ENCODE measurements around the gene SLC15A5.

Gene SLC15A5

DNA sequence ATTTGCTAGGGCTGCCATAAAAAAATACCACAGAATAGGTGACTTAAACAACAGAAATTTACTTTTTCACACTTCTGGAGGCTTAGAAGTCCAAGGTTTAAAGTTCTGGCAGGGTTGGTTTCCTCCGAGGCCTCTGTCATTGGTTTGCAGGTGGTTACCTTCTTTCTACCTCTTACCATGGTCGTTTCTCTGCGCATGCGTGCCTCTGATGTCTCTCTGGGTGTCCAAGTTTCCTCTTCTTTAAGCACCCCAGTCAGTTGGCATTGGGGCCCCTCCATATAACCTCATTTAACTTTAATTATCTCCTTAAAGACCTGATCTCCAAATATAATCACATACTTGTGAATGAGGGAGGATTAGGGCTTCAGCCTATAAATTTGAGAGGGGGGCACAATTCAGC lies 103.2 kb downstream of the SLC15A5 start:
- H3K9ac ChIP-seq (ENCODE audit: low read length) = no peak overlapping the region
- no peaks in the 10 kb centered on the region for H3K36me3 ChIP-seq (ENCODE audit: control insufficient read depth, low read depth, low read length)
- no peaks in the 10 kb centered on the region for H3K9me3 ChIP-seq (ENCODE audit: control insufficient read depth, low read depth, low read length)
- no peak overlapping the region for H3K4me3 ChIP-seq (ENCODE audit: low read length)
- no peaks in the 10 kb centered on the region for H3K27me3 ChIP-seq (ENCODE audit: control insufficient read depth, insufficient read depth, low read length)
- no peak overlapping the region for H3K27ac ChIP-seq (ENCODE audit: low read length)
- H3K4me1 ChIP-seq (ENCODE audit: control insufficient read depth, low read depth, low read length) = no peaks in the 10 kb centered on the region

DNA sequence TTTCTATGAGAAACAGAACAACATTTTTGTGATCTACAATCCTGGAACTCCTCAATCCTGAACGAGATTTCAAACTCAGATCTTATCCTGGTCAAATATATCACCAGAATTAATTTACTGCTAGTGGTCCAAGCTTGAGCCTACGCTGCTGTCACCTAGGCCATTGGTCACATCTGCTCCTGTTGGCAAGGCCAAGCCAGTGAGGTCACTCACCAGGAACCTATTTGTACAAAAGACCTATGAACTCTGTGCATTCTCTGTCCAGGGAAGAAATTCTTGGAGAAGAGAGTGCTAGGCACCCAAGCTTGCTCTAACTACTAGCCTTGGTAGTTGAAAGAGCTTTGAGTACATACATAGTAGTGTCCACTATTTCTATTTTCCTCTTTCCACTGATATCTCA lies 106.1 kb downstream of the SLC15A5 start:
- H3K4me3 ChIP-seq (ENCODE audit: low read length) = no peak overlapping the region
- H3K27me3 ChIP-seq (ENCODE audit: control insufficient read depth, insufficient read depth, low read length) = no peaks in the 10 kb centered on the region
- no peaks in the 10 kb centered on the region for H3K4me1 ChIP-seq (ENCODE audit: control insufficient read depth, low read depth, low read length)
- no peak overlapping the region for H3K9ac ChIP-seq (ENCODE audit: low read length)
- H3K9me3 ChIP-seq (ENCODE audit: control insufficient read depth, low read depth, low read length) = no peaks in the 10 kb centered on the region
- H3K27ac ChIP-seq (ENCODE audit: low read length) = no peak overlapping the region
- H3K36me3 ChIP-seq (ENCODE audit: control insufficient read depth, low read depth, low read length) = no peaks in the 10 kb centered on the region

DNA sequence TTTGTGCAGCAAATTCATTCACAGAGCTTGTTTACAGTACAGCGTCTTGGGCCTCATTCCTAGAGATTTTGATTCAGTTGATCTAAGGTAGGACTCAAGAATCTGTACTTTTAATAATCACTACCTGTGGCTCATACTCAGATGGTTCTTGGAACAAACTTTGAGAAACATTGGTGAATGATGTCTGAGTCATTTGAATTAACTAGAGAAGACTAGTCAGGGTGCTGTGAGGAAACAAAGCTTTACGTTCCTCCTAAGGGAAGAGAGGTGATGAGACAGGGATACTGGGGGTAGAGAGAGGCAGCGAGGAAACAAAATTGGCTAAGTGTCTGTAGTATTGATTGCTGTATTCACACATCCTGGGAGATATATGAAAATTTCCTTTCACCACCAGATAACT lies 109.4 kb downstream of the SLC15A5 start:
- Histone ChIP-seq H3K27ac (ENCODE audit: low read length) (no peak overlapping the region), H3K9me3 (ENCODE audit: control insufficient read depth, low read depth, low read length) (no peaks in the 10 kb centered on the region), H3K9ac (ENCODE audit: low read length) (no peak overlapping the region), H3K36me3 (ENCODE audit: control insufficient read depth, low read depth, low read length) (no peaks in the 10 kb centered on the region), H3K4me3 (ENCODE audit: low read length) (no peak overlapping the region), H3K27me3 (ENCODE audit: control insufficient read depth, insufficient read depth, low read length) (no peaks in the 10 kb centered on the region), H3K4me1 (ENCODE audit: control insufficient read depth, low read depth, low read length) (peaks cover 2% of the 10 kb centered on the region)

DNA sequence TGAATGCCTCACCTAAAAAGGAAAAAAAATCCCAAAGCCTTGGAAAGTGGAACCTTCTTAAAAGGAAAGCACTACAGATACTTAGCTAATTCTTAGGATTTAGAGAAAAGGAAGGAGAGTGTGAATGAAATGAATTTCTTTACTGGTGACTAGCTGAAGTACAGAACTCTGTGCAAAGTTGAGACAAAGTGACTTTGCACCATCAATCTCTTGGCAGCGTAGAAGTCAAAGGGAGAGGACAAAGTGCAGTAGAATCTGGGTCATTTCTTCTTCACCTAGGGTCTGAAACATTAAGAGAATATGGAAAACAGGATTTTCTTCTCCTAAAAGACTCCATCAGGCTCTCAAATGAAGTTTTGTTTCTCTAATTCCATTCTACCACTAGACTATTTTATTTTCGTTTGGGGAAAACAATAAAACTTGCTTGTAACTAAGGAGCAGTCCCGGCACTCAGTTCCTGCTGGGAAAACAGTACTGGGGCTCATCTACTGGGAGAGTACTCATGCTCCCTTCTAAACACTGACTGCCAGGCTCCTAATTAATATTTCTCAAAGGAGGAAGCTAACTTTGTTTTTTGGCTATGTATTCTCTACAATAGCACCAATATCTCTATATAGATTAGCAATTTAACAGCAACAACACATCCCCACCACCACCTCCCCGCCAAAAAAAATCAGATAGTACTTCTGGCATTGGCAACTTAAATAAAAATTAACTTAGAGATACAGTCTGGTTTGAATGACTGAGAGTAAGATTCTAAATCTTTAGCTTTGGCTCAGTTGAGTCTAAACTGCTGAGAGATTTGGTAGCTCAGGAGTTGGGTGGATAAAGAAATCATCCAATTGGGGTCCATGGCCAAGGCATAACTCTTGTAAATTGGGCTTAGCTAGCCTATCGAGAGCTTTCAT lies 110.7 kb downstream of the SLC15A5 start:
- Histone ChIP-seq H3K36me3 (ENCODE audit: control insufficient read depth, low read depth, low read length) (no peaks in the 10 kb centered on the region), H3K4me1 (ENCODE audit: control insufficient read depth, low read depth, low read length) (peaks cover 5% of the 10 kb centered on the region), H3K27ac (ENCODE audit: low read length) (no peak overlapping the region), H3K4me3 (ENCODE audit: low read length) (no peak overlapping the region), H3K9me3 (ENCODE audit: control insufficient read depth, low read depth, low read length) (no peaks in the 10 kb centered on the region), H3K9ac (ENCODE audit: low read length) (no peak overlapping the region), H3K27me3 (ENCODE audit: control insufficient read depth, insufficient read depth, low read length) (no peaks in the 10 kb centered on the region)

DNA sequence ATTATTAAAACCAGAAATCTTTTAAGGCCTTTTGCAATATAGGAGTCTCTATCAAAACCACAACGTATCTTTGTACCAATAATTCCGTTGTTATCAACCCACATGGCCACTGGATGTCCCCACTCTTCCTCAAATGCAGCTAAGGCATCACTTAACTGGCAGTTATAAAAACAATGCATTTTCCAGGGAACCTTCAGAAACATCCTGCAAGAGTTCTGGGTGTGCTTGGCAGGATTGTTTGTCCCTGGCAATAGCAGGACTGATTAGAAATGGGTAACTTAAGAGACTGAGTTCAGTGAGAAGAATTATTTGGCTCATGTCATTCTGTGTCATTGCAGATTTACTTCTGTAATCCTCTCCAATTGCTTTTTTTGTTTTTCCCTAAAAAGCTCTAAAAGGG lies 112.0 kb downstream of the SLC15A5 start:
- Histone ChIP-seq H3K4me3 (ENCODE audit: low read length) (no peak overlapping the region), H3K27me3 (ENCODE audit: control insufficient read depth, insufficient read depth, low read length) (no peaks in the 10 kb centered on the region), H3K36me3 (ENCODE audit: control insufficient read depth, low read depth, low read length) (no peaks in the 10 kb centered on the region), H3K9ac (ENCODE audit: low read length) (no peak overlapping the region), H3K9me3 (ENCODE audit: control insufficient read depth, low read depth, low read length) (no peaks in the 10 kb centered on the region), H3K4me1 (ENCODE audit: control insufficient read depth, low read depth, low read length) (peaks cover 5% of the 10 kb centered on the region), H3K27ac (ENCODE audit: low read length) (no peak overlapping the region)

DNA sequence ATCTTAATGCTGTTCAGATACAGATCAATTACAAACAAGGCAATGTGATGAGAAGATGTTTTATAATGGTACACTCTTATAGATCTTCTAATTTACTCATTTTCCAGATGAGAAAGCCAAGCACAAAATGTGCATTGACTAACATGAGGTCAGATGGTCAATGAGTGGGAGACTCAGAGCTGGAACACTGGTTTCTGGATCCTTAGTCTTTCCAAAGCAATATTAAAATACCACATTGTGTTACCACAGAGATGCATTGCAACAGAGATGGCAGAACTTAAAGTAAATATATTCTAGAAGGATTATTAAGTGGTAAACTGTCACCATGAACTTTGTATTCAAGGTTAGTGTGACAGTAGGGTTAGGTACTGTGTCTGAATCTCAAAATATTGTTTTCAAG lies 113.6 kb downstream of the SLC15A5 start:
- Histone ChIP-seq H3K4me1 (ENCODE audit: control insufficient read depth, low read depth, low read length) (peaks cover 5% of the 10 kb centered on the region), H3K9ac (ENCODE audit: low read length) (no peak overlapping the region), H3K36me3 (ENCODE audit: control insufficient read depth, low read depth, low read length) (no peaks in the 10 kb centered on the region), H3K9me3 (ENCODE audit: control insufficient read depth, low read depth, low read length) (no peaks in the 10 kb centered on the region), H3K4me3 (ENCODE audit: low read length) (no peak overlapping the region), H3K27ac (ENCODE audit: low read length) (no peak overlapping the region), H3K27me3 (ENCODE audit: control insufficient read depth, insufficient read depth, low read length) (no peaks in the 10 kb centered on the region)

DNA sequence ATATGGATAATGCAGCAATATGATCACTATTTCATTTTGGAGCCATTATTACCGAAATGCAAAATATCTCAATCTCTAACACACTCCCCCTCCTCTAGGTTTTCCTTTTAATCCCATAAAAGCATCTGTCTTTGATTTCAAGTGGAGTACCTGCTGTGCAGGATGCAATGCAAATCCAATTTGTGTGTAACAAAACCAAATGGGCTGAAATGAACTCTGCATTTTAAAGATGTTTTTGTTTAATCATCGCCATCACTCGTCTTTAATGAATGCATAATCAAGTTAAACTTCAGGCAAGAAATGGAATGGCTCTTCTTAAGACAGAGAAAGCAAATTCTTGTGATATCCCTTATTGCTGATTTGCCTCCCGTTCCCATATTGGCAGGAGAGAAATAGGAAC lies 114.3 kb downstream of the SLC15A5 start:
- no peaks in the 10 kb centered on the region for H3K27me3 ChIP-seq (ENCODE audit: control insufficient read depth, insufficient read depth, low read length)
- H3K9me3 ChIP-seq (ENCODE audit: control insufficient read depth, low read depth, low read length) = no peaks in the 10 kb centered on the region
- H3K4me3 ChIP-seq (ENCODE audit: low read length) = no peak overlapping the region
- H3K4me1 ChIP-seq (ENCODE audit: control insufficient read depth, low read depth, low read length) = peaks cover 5% of the 10 kb centered on the region
- no peak overlapping the region for H3K9ac ChIP-seq (ENCODE audit: low read length)
- no peak overlapping the region for H3K27ac ChIP-seq (ENCODE audit: low read length)
- H3K36me3 ChIP-seq (ENCODE audit: control insufficient read depth, low read depth, low read length) = no peaks in the 10 kb centered on the region

DNA sequence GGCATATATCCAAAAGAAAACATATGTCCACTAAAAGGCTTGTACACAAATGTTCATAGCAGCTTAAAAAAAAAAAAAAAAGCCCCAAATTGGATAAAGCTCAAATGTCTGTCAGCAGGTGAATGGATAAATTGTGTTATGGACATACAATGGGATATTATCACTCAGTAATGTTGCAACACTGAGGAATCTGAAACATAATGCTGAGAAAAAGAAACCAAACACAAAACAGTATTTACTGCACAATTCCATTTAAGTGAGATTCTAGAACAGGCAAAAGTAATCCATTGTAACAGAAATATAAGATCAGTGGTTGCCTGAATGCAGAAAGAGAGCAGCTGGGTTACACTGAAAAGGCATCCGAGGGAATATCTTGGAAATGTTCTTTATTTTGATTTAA lies 117.9 kb downstream of the SLC15A5 start:
- no peaks in the 10 kb centered on the region for H3K36me3 ChIP-seq (ENCODE audit: control insufficient read depth, low read depth, low read length)
- no peaks in the 10 kb centered on the region for H3K9me3 ChIP-seq (ENCODE audit: control insufficient read depth, low read depth, low read length)
- no peak overlapping the region for H3K9ac ChIP-seq (ENCODE audit: low read length)
- H3K4me1 ChIP-seq (ENCODE audit: control insufficient read depth, low read depth, low read length) = peaks cover 5% of the 10 kb centered on the region
- no peaks in the 10 kb centered on the region for H3K27me3 ChIP-seq (ENCODE audit: control insufficient read depth, insufficient read depth, low read length)
- no peak overlapping the region for H3K27ac ChIP-seq (ENCODE audit: low read length)
- H3K4me3 ChIP-seq (ENCODE audit: low read length) = no peak overlapping the region

DNA sequence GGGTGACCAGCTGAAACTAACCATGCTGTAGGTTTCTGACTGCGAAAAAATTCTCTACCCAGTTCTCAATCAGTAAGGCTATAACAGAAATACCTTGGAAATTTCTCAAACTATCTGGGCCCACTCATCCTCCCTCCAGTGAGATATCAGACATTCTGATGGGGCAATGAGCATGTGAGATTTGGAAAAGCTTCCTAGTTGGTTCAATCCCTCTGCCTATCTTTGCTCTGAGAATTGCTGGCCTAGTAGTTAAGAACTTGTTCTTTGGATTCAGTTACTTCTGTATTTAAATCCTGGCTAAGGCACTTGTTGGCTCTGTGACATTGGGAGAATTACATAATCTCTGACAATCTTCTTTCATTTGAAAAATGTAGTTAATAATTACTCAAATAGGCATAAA lies 119.4 kb downstream of the SLC15A5 start:
- Histone ChIP-seq H3K36me3 (ENCODE audit: control insufficient read depth, low read depth, low read length) (no peaks in the 10 kb centered on the region), H3K4me1 (ENCODE audit: control insufficient read depth, low read depth, low read length) (peaks cover 2% of the 10 kb centered on the region), H3K9ac (ENCODE audit: low read length) (no peak overlapping the region), H3K9me3 (ENCODE audit: control insufficient read depth, low read depth, low read length) (no peaks in the 10 kb centered on the region), H3K27ac (ENCODE audit: low read length) (no peak overlapping the region), H3K27me3 (ENCODE audit: control insufficient read depth, insufficient read depth, low read length) (no peaks in the 10 kb centered on the region), H3K4me3 (ENCODE audit: low read length) (no peak overlapping the region)

DNA sequence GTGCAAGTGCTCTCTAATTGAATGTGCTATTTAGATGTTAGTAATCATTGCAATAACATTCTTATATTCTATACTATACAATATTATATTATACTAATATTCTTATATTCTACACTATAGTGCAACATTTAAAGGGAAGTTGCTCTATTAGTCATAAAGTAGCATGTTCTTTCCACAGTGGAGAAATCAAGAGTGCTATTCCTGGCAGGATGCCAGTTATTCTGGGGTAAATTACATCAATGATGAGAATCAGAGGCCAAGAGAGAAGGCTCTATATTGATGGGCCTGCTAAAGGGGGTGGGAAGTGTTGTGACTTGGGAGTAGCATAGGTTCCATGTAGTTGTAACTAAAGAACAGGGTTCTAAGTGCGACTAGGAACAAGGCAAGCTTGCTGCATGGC lies 121.5 kb downstream of the SLC15A5 start:
- H3K9ac ChIP-seq (ENCODE audit: low read length) = no peak overlapping the region
- H3K27ac ChIP-seq (ENCODE audit: low read length) = no peak overlapping the region
- H3K36me3 ChIP-seq (ENCODE audit: control insufficient read depth, low read depth, low read length) = no peaks in the 10 kb centered on the region
- H3K9me3 ChIP-seq (ENCODE audit: control insufficient read depth, low read depth, low read length) = no peaks in the 10 kb centered on the region
- no peaks in the 10 kb centered on the region for H3K27me3 ChIP-seq (ENCODE audit: control insufficient read depth, insufficient read depth, low read length)
- no peak overlapping the region for H3K4me3 ChIP-seq (ENCODE audit: low read length)
- no peaks in the 10 kb centered on the region for H3K4me1 ChIP-seq (ENCODE audit: control insufficient read depth, low read depth, low read length)

DNA sequence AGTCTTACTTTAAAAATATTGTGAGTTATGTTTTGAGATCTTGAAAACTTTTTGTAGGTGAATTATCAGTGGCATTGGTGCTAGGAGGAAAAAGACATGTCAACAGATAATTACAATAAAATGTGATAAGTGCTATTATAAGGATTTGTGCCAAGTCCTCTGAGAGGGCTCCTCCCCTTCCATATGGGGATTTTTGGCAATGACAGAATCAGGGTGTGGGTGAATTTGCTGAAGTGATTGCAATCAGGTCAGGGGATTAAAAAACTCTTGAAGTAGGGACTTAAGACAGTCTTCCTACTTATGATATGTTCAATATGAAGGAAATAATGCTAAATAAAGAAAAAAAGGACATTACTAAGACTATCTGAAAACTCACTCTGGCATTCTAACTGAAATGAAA lies 122.5 kb downstream of the SLC15A5 start:
- Histone ChIP-seq H3K9me3 (ENCODE audit: control insufficient read depth, low read depth, low read length) (no peaks in the 10 kb centered on the region), H3K4me3 (ENCODE audit: low read length) (no peak overlapping the region), H3K36me3 (ENCODE audit: control insufficient read depth, low read depth, low read length) (no peaks in the 10 kb centered on the region), H3K9ac (ENCODE audit: low read length) (no peak overlapping the region), H3K27ac (ENCODE audit: low read length) (no peak overlapping the region), H3K27me3 (ENCODE audit: control insufficient read depth, insufficient read depth, low read length) (no peaks in the 10 kb centered on the region), H3K4me1 (ENCODE audit: control insufficient read depth, low read depth, low read length) (no peaks in the 10 kb centered on the region)
